ENCODE measurements around the gene SPSB4. TPM values are rescaled to one million over a fixed set of nuclear protein-coding genes. Genes with fewer than 3 reads are reported as not detected.
A peak's percentile ranks its signal among the peaks of the same experiment; 100 is the strongest.

Gene SPSB4
- total and polyA plus RNA-seq, 2 of the 13 experiments (the other 11 are each of a cell fraction or from before 2014, with no cell fraction given), result not detected

GRCh38 chr3:141148770-141149169, 97.6 kb downstream of the SPSB4 start (continued):
- TF ChIP-seq RERE (CRISPR knock-in tag; IDR thresholded peaks at IDR 0.05; ENCODE audit: low read depth), result no peak
- TF ChIP-seq HNRNPL (IDR thresholded peaks at IDR 0.05; ENCODE audit: low read depth, low read length), result no peak
- no peak for TF ChIP-seq MXD1 (CRISPR knock-in tag; IDR thresholded peaks at IDR 0.05)
- TF ChIP-seq ZFP37 (CRISPR knock-in tag; IDR thresholded peaks at IDR 0.05; ENCODE audit: borderline replicate concordance), result no peak

- Histone ChIP-seq H3K4me2 (ENCODE audit: low read depth, low read length) (no peak overlapping the region), H3K36me3 (replicated peaks in 1 of 2; ENCODE audit: control insufficient read depth in 1 of 2, insufficient read depth in 2 of 2, low read length in 2 of 2) (no peaks in the 10 kb centered on the region), H4K20me1 (ENCODE audit: insufficient read depth, low read length) (no peaks in the 10 kb centered on the region), H3K9me3 (ENCODE audit: low read length) (no peaks in the 10 kb centered on the region), H3K79me2 (ENCODE audit: insufficient read depth, low read length) (no peaks in the 10 kb centered on the region), H3K4me1 (ENCODE audit: insufficient read depth, low read length) (peaks cover 27% of the 10 kb centered on the region), H3K27ac (ENCODE audit: extremely low read length, insufficient read depth, low read length) (no peak overlapping the region), H3K4me3 (replicated peaks in 1 of 3; ENCODE audit: insufficient read depth in 1 of 3, low read depth in 2 of 3, low read length in 3 of 3) (no peak overlapping the region), H2AFZ (ENCODE audit: low read length) (no peak overlapping the region), H3K9ac (ENCODE audit: insufficient read depth, low read depth, low read length) (no peak overlapping the region), H3K27me3 (ENCODE audit: control insufficient read depth in 1 of 2, insufficient read depth in 2 of 2, low read length in 2 of 2) (no peaks in the 10 kb centered on the region)
- no peak for TF ChIP-seq HNF4G (IDR thresholded peaks at IDR 0.05; ENCODE audit: borderline replicate concordance, low read depth, low read length)
- TF ChIP-seq HNF4G (CRISPR knock-in tag; IDR thresholded peaks at IDR 0.05; ENCODE audit: borderline replicate concordance, low read depth), result no peak
- 0 out of 2 replicates have a peak, but pooled peaks have one; percentile 11 for TF ChIP-seq CTCF (CRISPR knock-in tag; IDR thresholded peaks at IDR 0.05)
- 50% methylated on average over 9 of the region's 12 CpGs for WGBS (ENCODE audit: low lambda C conversion rate)
- POLR2A ChIA-PET, result no interaction called here
- no TSS peak for BruUV-seq (replicated peaks)
- no peak for DNase-seq (ENCODE audit: low spot score)
- CTCF ChIA-PET (ENCODE audit: low intra/inter-chr PET ratio, low total read pairs), result no interaction called here
- no peak for ATAC-seq
- no peak for FAIRE-seq
- intact Hi-C loops (cut with micrococcal nuclease; ENCODE audit: unreplicated experiment) (no loop called here), in situ Hi-C loops (cut with HindIII; ENCODE audit: extremely low pct_ligation_motif_present, low pct_unique_long_range_greater_than_20kb) (no loop called here)
Observed at GRCh38 chr3:141150081-141150830, 99.1 kb downstream of the SPSB4 start.
